ENCODE data around the gene ZNF185.

ZNF185 gene

DNA sequence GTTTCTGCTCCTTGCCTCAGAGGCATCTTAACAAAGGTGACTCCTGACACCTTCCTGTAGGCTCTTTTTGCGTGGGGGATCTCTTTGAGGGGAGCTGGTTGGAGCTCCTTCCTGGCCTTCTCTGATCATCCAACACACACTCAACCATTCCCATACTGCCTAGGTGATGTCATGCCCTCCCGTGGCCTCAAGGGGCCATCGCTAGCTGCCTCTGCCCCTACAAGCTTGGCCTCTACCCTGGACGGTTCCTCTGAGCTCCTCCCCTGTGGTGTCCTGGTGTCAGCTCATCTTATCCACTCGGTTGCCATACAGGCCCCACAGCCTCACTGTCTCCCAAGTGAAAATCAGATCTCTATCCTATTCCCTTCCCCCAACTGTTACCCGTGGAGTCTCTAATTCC is 13.7 kb upstream of the ZNF185 start:
- no peak overlapping the region for H3K27ac ChIP-seq
- TF ChIP-seq, protein P1, sequence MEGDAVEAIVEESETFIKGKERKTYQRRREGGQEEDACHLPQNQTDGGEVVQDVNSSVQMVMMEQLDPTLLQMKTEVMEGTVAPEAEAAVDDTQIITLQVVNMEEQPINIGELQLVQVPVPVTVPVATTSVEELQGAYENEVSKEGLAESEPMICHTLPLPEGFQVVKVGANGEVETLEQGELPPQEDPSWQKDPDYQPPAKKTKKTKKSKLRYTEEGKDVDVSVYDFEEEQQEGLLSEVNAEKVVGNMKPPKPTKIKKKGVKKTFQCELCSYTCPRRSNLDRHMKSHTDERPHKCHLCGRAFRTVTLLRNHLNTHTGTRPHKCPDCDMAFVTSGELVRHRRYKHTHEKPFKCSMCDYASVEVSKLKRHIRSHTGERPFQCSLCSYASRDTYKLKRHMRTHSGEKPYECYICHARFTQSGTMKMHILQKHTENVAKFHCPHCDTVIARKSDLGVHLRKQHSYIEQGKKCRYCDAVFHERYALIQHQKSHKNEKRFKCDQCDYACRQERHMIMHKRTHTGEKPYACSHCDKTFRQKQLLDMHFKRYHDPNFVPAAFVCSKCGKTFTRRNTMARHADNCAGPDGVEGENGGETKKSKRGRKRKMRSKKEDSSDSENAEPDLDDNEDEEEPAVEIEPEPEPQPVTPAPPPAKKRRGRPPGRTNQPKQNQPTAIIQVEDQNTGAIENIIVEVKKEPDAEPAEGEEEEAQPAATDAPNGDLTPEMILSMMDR (conservative IDR thresholded peaks at IDR 0.05), result no peak

DNA sequence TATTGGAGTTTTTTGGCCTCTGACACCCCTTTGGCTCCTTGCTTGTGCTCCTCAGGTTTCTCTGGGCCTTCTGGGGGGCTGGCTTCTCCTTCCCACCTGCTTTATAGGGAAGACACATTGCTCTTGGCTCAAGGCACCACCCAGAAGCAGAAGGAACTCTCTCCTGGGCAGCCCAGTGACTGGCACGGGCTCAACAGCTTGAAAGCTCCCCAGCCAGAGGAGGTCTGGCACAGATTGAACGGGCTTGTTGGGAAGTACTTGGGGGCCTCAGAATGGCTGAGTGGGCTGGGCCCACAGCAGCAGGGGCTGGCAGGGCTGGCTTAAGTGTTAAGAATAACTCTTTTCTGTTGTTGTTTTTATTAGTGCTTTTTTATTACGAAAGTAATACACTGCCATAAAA is 11.2 kb upstream of the ZNF185 start:
- no peak overlapping the region for H3K27ac ChIP-seq
- TF ChIP-seq, protein P1 (conservative IDR thresholded peaks at IDR 0.05), result no peak

DNA sequence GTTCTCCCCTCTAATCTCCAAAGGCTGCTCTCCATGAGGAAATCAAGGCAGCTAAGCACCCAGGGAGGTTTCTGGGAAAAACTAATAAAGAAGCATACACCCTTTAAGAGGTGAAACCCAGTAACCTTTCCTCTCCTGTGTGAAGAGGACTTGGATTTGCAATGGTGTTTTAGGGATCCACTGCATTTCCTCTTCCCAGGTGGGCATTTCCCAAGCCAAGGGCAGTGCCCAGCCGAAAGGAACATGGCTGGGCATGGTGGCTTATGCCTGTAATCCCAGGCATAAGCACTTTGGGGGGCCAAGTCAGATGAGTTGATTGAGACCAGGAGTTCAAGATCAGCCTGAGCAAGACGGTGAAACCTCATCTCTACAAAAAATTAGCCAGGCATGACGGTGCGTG is 5.4 kb upstream of the ZNF185 start:
- H3K27ac ChIP-seq, result no peak overlapping the region

DNA sequence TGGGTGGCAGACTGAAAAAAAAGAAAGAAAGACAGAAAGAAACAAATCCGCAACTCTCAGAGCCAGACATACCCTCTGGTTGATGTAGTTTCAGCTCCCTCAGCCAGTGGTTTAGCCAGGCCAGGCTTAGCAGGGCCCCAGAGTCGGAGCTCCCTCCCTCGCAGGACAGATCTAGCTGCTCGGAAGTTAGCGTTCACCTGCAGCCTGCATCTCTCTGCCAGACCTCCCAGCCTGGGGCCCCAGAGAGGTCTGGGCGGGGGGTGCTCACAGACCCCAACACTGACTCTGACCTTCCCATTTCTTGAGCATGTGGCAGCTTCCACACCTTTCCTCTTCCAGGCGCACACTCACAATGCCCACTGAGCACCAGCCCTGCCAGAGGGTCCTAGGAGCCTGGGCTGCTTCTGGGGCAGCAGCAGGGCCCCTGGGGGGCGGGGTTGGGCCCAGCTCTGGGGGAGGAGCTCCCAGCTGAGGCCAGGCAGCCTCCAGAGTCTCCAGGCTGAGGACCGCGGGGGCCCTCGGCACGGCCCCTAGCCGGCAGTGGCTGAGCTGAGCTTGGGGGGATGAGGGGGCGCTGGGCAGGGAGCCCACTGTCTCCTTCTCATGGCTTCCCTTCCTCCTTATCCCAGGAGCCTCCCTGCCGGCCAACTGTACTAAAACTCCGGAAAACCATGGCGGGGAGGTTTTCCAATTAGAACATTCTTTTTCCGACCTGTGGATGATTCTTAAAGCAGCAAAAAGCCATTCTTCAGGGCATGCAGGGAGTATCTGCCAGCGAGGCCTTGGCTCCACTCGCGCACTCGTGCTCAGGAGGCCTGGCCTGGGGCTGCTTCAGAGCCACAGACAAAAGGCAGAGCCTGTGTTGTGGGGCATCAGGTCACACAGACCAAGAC is 4.6 kb upstream of the ZNF185 start:
- TF ChIP-seq, protein P1 (conservative IDR thresholded peaks at IDR 0.05), result no peak

More for the DNA sequence above, 5.4 kb upstream of the ZNF185 start:
- TF ChIP-seq, protein P1 (conservative IDR thresholded peaks at IDR 0.05), result no peak

DNA sequence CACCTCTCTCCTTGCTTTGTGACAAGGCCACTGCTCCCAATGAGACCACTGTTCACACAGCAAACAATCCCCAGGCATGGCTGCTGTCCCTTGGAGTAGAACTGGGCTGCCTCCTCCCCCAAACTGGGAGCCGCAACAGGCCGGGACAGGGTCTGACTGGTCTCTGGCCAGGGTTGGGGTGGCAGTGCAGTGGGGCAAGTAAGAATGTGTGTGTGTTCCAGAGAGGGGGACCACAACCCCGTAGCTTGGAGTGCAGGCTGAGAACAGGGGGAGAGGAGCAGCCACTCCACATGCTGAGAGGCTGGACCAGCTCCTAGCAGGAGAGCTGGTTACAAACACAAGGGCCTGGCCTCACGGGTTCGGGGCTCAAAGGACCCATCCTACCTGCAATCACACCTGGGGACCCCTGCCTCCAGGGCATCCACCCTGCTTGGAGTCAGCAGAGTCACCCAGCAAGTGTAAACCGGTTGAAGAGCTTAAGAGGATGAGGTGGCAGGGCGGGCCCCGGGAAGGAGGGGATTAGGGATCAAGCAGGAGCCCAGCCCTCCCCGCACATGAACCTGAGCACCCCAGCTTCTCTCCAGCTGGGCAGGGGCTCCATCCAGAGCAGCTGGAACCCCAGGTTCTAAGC is 3.8 kb upstream of the ZNF185 start:
- TF ChIP-seq, protein P1 (conservative IDR thresholded peaks at IDR 0.05), result no peak
- no peak overlapping the region for H3K27ac ChIP-seq

More for the DNA sequence above, 4.6 kb upstream of the ZNF185 start:
- no peak overlapping the region for H3K27ac ChIP-seq

DNA sequence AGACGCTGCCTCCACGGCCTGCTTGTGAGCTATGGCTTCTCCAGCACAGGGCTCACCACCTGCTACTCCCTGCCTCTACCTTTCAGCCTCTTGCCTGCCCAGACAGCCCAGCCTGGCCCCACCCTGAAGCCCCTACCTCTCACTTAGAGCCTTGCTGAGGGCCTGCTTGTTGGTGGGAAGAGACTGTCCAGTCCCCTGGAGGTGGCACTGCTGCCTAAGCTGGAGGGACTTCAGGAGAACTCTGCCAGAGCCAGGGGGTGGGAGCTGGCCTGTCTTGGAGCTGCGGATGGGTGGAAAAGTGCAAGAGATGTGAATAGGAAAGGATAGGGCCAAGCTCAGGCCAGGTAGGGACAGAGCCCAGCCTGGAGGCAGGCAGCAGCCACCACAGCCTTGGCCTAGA is 2.7 kb upstream of the ZNF185 start:
- TF ChIP-seq, protein P1 (conservative IDR thresholded peaks at IDR 0.05), result no peak
- H3K27ac ChIP-seq, result no peak overlapping the region

DNA sequence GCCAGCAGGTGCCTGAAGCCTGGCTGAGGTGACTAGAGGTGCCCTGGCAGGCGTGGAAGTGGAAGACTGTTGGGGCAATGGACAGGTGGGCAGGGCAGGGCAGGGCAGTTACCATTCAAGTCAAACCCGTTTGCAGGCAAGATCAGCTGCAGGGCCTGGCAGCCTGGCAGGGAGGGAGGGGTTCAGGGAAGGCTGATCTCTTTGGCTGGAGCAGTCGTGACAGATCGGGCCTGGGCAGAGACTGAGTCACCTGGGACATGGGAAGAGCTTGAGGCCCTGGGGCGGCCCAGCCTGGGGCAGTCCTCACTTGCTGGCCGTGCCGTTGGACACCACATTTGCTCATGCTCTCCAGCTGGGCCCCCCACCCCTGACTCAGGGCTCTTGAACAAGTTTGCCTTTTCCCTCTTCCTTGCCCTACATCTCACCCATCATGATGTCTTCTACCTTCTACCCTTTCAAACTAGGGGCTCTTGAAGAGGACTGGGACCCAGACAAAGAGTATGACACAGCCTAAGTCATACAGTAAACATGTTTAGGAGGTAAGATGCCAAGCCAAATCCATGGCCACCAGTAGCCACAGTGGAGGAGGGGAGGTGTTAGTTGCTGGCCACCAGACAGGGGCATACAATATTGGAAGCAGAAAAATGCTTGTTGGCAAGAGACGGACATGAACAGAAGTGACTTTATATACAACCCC is 2.0 kb upstream of the ZNF185 start:
- TF ChIP-seq, protein P1 (conservative IDR thresholded peaks at IDR 0.05), result no peak
- H3K27ac ChIP-seq, result no peak overlapping the region

Measured in VCaP (cell line).